T-helper 2 cell treated with Interferon-gamma antibody and Interleukin-4, amounts not matched to agents 100 ng/mL and 5 ng/mL, for 36 hours (primary cell): ENCODE measurements around the gene OOEP. TPM values are rescaled to one million over a fixed set of nuclear protein-coding genes. Genes with fewer than 3 reads are reported as not detected.
"Not testable (repeated sequence)": the region's sequence is repeated elsewhere in the genome, so short reads cannot be mapped to it uniquely, and the experiment has no call there.

Experiments used
- intact Hi-C: fragments of 100-400 bp; cut with micrococcal nuclease; formaldehyde crosslinking; loops from one replicate; pipeline ENCODE4 v1.15.1; 2023
- total RNA-seq: library from RNA; stranded (reverse); gene quantifications from 2 replicates; pipeline ENCODE4 v1.2.3, GENCODE V29; 2022

The OOEP gene
- total RNA-seq, result 0.66 and 0.84 TPM in 2 replicates

DNA sequence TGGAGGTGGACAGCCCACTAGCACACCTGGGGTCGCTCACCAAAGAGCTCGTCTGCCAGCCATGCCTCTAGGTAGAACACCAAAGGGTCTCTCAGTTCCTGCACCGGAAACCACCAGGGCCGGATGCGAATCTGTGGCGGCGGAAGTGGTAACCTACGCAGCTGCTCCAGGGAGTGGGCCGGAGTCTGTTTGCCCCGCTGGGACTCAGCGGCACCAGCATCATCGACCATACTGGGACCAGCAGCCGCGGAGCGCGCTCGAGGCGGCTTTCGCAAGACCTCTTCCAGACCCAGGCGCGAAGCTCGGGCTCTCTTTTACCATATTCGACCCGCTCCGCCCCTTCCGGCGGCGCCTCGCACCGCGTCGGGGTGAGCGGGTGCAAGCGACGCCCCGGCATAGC is at the start of gene OOEP:
TSS of gene OOEP (minus strand) at position 335 of the 400 bp plus-strand sequence. CDS start at position 230, 105 bp downstream.
- intact Hi-C loops, result no loop called here

DNA sequence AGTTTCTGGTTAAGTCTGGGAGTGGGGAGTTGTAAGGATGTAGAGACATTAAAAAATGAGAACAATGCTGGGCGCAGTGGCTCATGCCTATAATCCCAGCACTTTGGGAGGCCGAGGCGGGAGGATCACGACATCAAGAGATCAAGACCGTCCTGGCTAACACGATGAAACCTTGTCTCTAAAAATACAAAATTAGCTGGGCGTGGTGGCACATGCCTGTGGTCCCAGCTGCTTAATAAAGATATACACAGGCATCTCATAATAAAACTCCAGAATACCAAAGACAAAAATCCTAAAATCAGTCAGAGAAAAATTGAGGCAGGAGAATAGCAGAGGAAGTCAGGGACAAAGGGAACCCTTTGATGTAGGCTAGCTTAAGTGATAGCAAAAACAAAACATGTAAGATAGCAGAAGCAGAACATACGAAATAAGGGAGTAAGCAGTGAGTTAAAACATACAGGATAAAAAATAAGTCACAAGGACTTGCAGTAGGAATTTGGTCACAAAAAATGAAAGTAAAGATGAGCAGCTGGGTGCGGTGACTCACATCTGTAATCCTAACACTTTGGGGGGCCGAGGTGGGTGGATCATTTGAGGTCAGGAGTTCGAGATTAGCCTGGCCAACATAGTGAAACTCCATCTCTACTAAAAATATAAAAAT is 48.5 kb upstream of the OOEP start:
- intact Hi-C loops, result no loop called here

GRCh38 chr6:73413102-73413501 is 43.4 kb upstream of the OOEP start:
- intact Hi-C loops, result no loop called here

DNA sequence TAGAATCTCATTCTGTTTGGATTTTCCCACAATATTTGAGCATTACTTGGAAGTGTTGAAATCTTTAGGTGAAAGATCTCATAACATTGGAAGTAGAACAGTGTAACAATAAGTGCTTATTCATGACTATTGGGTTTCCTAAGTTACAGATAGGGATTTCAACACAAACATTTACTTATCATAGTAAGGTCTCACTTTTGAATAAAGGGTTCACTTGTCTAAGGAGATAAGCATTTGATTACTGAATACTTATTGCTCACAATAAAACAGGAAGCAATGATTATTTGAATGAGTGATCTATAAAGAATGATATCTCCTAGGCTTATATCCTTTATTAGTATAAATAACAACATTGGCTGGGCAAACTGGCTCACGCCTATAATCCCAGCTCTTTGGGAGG is 39.7 kb upstream of the OOEP start:
- intact Hi-C loops, result no loop called here

DNA sequence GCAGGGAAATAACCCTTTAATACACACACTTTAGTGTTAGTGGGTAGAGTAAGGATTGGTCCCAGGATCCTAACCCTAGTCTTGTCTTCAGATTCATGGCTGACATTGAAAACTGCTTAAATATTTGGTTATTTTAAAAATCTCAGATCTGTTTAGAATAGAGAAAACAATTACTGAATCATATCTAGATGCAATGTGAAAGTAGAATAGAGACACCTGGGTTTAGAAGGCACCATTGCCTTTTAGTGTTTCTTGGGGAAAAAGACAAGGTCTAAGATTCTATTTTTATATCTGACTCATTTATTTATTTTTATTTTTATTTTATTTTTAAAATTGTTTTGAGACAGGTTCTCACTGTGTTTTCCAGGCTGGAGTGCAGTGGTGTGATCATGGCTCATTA is 31.0 kb upstream of the OOEP start:
- intact Hi-C loops, result no loop called here

- intact Hi-C loops, result no loop called here
Measured at GRCh38 chr6:73395875-73396274, 26.2 kb upstream of the OOEP start.

GRCh38 chr6:73394577-73395354 is 25.1 kb upstream of the OOEP start, which contains the start of gene DDX43:
DDX43 (plus strand) TSS chr6:73394828; CDS start chr6:73394906, 78 bp downstream.
- intact Hi-C loops, result no loop called here

GRCh38 chr6:73393278-73393677 is 23.6 kb upstream of the OOEP start:
- intact Hi-C loops, result no loop called here

DNA sequence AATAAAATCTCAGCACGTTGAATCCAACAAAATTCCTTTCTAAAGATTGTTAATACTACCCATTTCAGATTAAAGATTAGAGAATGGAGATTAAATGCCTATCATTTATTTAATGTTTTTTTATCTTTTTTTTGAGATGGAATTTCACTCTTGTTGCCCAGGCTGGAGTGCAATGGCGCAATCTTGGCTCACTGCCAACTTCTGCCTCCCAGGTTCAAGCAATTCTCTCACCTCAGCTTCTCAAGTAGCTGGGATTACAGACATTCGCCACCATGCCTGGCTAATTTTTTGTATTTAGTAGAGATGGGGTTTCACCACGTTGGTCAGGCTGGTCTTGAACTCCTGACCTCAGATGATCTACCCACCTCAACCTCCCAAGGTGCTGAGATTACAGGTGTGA is 22.5 kb upstream of the OOEP start:
- intact Hi-C loops, result not testable (repeated sequence)

DNA sequence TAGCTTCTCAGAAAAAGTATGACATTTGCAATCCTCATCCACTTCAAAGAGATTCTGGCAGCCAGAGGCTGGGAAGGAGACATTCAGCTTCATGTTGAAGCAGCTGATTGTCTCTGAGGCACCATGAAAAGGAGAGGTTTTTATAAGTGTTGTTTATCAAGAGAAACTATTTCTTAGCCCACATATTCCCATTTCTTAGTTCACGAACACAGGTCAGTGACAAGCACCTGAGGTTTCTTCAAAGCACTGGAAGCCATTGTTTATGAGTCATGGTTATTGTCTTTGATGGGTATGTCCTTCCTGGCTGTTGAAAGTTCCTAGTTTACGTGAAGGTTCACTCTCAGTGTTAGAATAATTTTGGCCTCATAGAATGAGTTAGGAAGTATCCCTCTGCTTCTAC is 22.0 kb upstream of the OOEP start:
- intact Hi-C loops, result no loop called here

- intact Hi-C loops, result loop anchor here (1.0 to 5.0 kb wide), 5 partner anchors 32 to 977 kb away; partner anchors contain the start of genes KCNQ5 and SLC17A5
Measured at GRCh38 chr6:73389854-73390253, 20.2 kb upstream of the OOEP start.

DNA sequence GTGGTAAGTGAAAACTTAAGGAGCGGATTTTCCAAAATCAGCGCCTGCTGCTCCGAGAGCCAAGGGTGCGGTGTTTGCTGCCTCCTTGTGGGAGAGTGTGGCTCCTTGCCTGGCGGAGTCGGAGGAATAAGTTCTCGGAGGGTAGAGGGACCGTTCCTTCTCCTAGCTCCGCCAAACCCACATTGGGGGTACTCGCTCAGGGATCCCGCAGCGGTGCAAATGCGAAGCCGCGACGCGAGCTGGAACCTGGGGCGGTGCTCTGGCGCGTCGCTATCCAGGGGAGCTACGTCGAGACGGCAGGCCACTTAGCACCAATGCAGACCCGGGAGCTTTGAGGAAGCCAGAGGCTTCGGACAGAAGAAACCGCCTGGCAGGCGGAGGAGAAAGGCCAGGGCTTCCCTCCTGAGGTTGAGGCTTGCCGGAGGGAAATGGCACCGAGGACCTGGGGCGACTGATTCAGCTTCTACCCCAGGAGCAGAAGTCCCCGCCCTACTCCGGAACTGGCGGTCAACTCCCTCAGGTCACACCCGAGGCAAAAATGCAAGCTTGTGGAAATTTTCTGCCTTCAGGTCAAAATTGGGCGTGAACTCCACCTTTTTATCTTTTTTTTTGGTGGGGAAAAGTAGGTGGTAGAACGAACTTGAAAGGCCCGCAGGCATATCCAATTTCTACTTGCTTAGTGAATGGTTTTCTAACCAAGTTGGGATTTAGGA is 19.3 kb upstream of the OOEP start:
- intact Hi-C loops, result loop anchor here (1.0 to 5.0 kb wide), 5 partner anchors 33 to 976 kb away; partner anchors contain the start of genes KCNQ5 and SLC17A5

GRCh38 chr6:73388433-73388799 is 18.7 kb upstream of the OOEP start:
- intact Hi-C loops, result loop anchor here (2.0 to 5.0 kb wide), 4 partner anchors 199 to 976 kb away; partner anchors contain the start of genes KCNQ5 and SLC17A5

DNA sequence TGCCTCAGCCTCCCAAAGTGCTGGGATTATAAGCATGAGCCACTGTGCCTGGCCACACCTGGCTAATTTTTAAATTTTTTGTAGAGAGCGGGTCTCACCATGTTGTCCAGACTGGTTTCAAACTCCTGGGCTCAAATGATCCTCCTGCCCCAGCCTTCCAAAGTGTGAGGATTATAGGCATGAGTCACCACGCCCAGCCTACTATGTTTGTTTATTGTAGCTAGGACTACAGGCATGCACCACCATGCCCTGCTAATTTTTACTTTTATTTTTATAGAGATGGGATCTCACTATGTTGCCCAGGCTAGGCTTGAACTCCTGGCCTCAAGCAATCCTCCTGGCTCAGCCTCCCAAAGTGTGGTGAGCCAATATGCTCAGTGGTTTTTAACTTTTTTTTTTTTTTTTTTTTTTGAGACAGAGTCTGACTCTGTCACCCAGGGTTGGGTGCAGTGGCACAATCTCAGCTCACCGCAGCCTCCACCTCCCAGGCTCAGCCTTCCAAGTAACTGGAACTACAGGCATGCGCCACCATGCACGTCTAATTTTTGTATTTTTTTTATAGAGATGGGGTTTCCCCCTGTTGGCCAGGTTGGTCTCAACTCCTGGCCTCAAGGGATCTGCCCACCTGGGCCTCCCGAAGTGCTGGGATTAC is 12.9 kb upstream of the OOEP start:
- intact Hi-C loops, result no loop called here

DNA sequence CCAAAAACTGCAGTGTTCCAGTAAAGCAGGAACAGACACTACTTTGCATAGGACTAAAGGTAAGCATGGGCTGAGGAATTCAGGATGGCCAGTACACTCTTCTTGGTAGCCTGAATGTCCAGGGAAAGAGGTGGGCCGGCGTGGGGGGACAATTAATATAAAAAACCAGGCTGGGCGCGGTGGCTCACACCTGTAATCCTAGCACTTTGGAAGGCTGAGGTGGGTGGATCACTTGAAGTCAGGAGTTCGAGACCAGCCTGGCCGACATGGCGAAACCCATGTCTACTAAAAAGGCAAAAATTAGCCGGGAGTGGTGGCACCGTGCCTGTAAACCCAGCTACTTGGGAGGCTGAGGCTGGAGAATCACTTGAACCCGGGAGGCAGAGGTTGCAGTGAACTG is 11.8 kb upstream of the OOEP start:
- intact Hi-C loops, result not testable (repeated sequence)

- intact Hi-C loops, result no loop called here
Measured at GRCh38 chr6:73377225-73377624, 7.5 kb upstream of the OOEP start.

DNA sequence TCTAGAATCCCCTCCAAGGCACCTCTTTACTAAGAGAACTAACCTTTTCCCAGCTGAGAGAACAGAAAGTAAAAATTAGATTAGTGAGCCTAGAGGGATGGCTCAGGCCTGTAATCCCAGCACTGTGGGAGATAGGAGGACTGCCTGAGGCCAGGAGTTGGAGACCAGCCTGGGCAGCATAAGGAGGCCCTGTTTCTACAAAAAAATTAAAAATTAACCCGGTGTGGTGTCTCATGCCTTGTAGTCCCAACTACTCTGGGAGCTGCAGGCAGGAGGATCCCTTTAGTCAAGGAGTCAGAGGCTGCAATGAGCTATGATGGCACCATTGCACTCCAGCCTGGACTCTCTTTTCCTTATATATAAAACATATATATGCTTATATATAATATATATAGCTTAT is 5.5 kb upstream of the OOEP start:
- intact Hi-C loops, result no loop called here

GRCh38 chr6:73372516-73372915 is 2.8 kb upstream of the OOEP start:
- intact Hi-C loops, result no loop called here

- intact Hi-C loops, result no loop called here
Measured at GRCh38 chr6:73371984-73372383, 2.3 kb upstream of the OOEP start.

DNA sequence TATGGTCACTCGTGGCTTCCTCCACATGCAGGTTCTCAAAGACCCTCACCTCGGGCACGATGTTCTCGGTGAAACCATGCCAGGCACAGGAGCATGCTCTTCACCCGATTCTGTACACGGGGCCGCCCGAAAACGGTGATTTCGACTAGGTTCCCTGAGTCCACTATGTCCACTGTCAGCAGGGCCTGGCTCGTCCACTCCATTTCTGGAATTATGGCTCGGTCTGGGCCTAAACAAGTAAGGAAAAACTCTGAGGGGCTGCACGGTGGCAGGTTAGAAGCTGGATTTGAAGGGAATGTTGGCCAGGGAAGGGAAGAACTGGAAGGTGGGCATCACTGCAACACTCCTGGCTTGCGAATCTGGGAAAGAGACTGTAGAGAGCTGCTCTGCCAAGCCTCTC is 540 bp downstream of the OOEP start:
- intact Hi-C loops, result no loop called here

GRCh38 chr6:73368675-73369074 is 1.0 kb downstream of the OOEP start:
- intact Hi-C loops, result no loop called here
